ENCODE measurements around the gene TTI1. TPM values are rescaled to one million over a fixed set of nuclear protein-coding genes. Genes with fewer than 3 reads are reported as not detected.

The TTI1 gene
- total RNA-seq, 4 donors from 2014 or later, result 8.2 to 14.2 (median 10.8) TPM

- Histone ChIP-seq H3K4me3 (no peak overlapping the region), H3K4me1 (peaks cover 0 to 17% (median 5%) of the 10 kb centered on the region in 4 donors), H3K36me3 (peaks cover 0 to 15% (median 0%) of the 10 kb centered on the region in 3 donors), H3K9me3 (peaks cover 0 to 8% (median under 1%) of the 10 kb centered on the region in 4 donors), H3K27me3 (no peaks in the 10 kb centered on the region), H3K27ac (no peak overlapping the region)
- TF ChIP-seq CTCF (IDR thresholded peaks at IDR 0.05), result no peak
- TF ChIP-seq POLR2A (IDR thresholded peaks at IDR 0.05), result no peak
- no peak for TF ChIP-seq EP300 (IDR thresholded peaks at IDR 0.05)
- WGBS, 2 donors, result 55 to 57% methylated on average over 5 of the region's 5 CpGs
- DNase-seq (ENCODE audit: low spot score in 2 of 2), result no peak
Observed at GRCh38 chr20:38023181-38024001, 9.9 kb downstream of the TTI1 start.

GRCh38 chr20:38021087-38021772 is 12.0 kb downstream of the TTI1 start:
- peaks cover 0 to 18% (median 4%) of the 10 kb centered on the region in 4 donors for H3K9me3 ChIP-seq
- WGBS, 2 donors, result 71 to 82% methylated on average over 2 of the region's 2 CpGs
- peaks cover 0 to 17% (median 5%) of the 10 kb centered on the region in 4 donors for H3K4me1 ChIP-seq
- DNase-seq (ENCODE audit: low spot score in 2 of 2), result no peak
- H3K4me3 ChIP-seq, result no peak overlapping the region
- H3K27ac ChIP-seq, result no peak overlapping the region
- H3K27me3 ChIP-seq, result no peaks in the 10 kb centered on the region
- peaks cover 0 to 35% (median 10%) of the 10 kb centered on the region in 3 donors for H3K36me3 ChIP-seq
- TF ChIP-seq CTCF (IDR thresholded peaks at IDR 0.05) (no peak), POLR2A (IDR thresholded peaks at IDR 0.05) (no peak), EP300 (IDR thresholded peaks at IDR 0.05) (no peak)

GRCh38 chr20:38018385-38018784 is 14.9 kb downstream of the TTI1 start:
- Histone ChIP-seq H3K9me3 (peaks cover 0 to 18% (median 4%) of the 10 kb centered on the region in 4 donors), H3K27ac (no peak overlapping the region), H3K4me3 (no peak overlapping the region), H3K4me1 (peaks cover 0 to 5% (median 0%) of the 10 kb centered on the region in 4 donors), H3K36me3 (peaks cover 0 to 58% (median 10%) of the 10 kb centered on the region in 3 donors), H3K27me3 (no peaks in the 10 kb centered on the region)
- no peak for DNase-seq (ENCODE audit: low spot score in 2 of 2)
- no peak for TF ChIP-seq EP300 (IDR thresholded peaks at IDR 0.05)
- no peak for TF ChIP-seq POLR2A (IDR thresholded peaks at IDR 0.05)
- TF ChIP-seq CTCF (IDR thresholded peaks at IDR 0.05), result no peak
- 99 to 100% methylated on average over 2 of the region's 2 CpGs for WGBS, 2 donors

GRCh38 chr20:38017959-38018358 is 15.3 kb downstream of the TTI1 start:
- Histone ChIP-seq H3K27me3 (no peaks in the 10 kb centered on the region), H3K4me3 (no peak overlapping the region), H3K36me3 (peaks cover 0 to 62% (median 14%) of the 10 kb centered on the region in 3 donors), H3K4me1 (peaks cover 0 to under 1% (median 0%) of the 10 kb centered on the region in 4 donors), H3K9me3 (peaks cover 0 to 18% (median 4%) of the 10 kb centered on the region in 4 donors), H3K27ac (no peak overlapping the region)
- no peak for DNase-seq (ENCODE audit: low spot score in 2 of 2)
- TF ChIP-seq EP300 (IDR thresholded peaks at IDR 0.05) (no peak), POLR2A (IDR thresholded peaks at IDR 0.05) (no peak), CTCF (IDR thresholded peaks at IDR 0.05) (no peak)
- WGBS, 2 donors, result 97% methylated on average over 1 of the region's 1 CpG

- 76 to 80% methylated on average over 2 of the region's 2 CpGs for WGBS, 2 donors
- Histone ChIP-seq H3K27me3 (no peaks in the 10 kb centered on the region), H3K4me1 (no peaks in the 10 kb centered on the region), H3K36me3 (peaks cover 0 to 85% (median 15%) of the 10 kb centered on the region in 3 donors), H3K9me3 (peaks cover 0 to 15% (median 4%) of the 10 kb centered on the region in 4 donors), H3K4me3 (no peak overlapping the region), H3K27ac (no peak overlapping the region)
- DNase-seq (ENCODE audit: low spot score in 2 of 2), result no peak
- TF ChIP-seq EP300 (IDR thresholded peaks at IDR 0.05) (no peak), POLR2A (IDR thresholded peaks at IDR 0.05) (no peak), CTCF (IDR thresholded peaks at IDR 0.05) (no peak)
Observed at GRCh38 chr20:38013887-38014286, 19.4 kb downstream of the TTI1 start.

Measured in tibial nerve (tissue), 4 donors.